Central memory CD8-positive, alpha-beta T cell (primary cell): ENCODE results near the gene NCBP1.
A peak's percentile ranks its signal among the peaks of the same experiment; 100 is the strongest.

Experiments used
- ATAC-seq: fragments of 150-1000 bp; cut with Tn5 transposase; replicated peaks from 2 replicates; pipeline ENCODE4 v1.10.0; 2022; ENCODE audit warnings: mild to moderate bottlenecking, moderate FRiP score, moderate number of reproducible peaks; ENCODE audit not compliant: poor library complexity, severe bottlenecking; ENCODE audit errors: extremely low read depth
- DNase-seq, 2 donors: peaks; one replicate each; pipeline ENCODE4 v3.0.0; 2021; ENCODE audit warnings: low spot score in 2 of 2
- H3K27ac Mint-ChIP-seq: one replicate; pipeline ENCODE4 v1.8.0; 2022; ENCODE audit warnings: low read depth, mild to moderate bottlenecking, moderate library complexity, mixed read lengths
- H3K27me3 Mint-ChIP-seq: one replicate; pipeline ENCODE4 v1.8.0; 2022; ENCODE audit warnings: mixed read lengths
- H3K36me3 Mint-ChIP-seq: one replicate; pipeline ENCODE4 v1.8.0; 2022; ENCODE audit warnings: mild to moderate bottlenecking, moderate library complexity, mixed read lengths; ENCODE audit not compliant: insufficient read depth
- H3K4me1 Mint-ChIP-seq: one replicate; pipeline ENCODE4 v1.8.0; 2022; ENCODE audit warnings: mixed read lengths
- H3K4me3 Mint-ChIP-seq: one replicate; pipeline ENCODE4 v1.8.0; 2022; ENCODE audit warnings: mild to moderate bottlenecking, moderate library complexity, mixed read lengths
- H3K9me3 Mint-ChIP-seq: one replicate; pipeline ENCODE4 v1.8.0; 2022; ENCODE audit warnings: mixed read lengths

Gene NCBP1

DNA sequence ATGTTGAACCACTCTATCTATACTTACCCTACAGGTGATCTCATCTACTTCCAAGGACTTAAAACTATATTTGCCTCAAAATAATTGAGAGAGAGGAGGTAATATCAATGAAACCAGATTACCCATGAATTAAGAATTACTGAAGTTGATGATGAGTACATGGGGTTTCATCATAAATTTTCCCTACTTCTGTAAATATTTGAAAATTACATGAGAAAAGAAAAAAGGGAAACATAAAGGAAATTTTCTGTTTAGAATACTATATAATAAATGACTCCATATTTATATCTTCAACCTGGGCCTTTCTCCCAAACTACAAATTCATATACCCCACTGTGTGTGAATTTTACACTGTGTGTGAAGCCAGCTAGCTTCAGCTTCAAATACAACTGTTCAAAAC, 3.0 kb upstream of the NCBP1 start:
- Mint-ChIP-seq H3K4me3 (no peak overlapping the region), H3K27me3 (no peaks in the 10 kb centered on the region), H3K9me3 (no peaks in the 10 kb centered on the region), H3K4me1 (peaks cover 34% of the 10 kb centered on the region), H3K36me3 (peaks cover 29% of the 10 kb centered on the region), H3K27ac (peak overlapping the region; percentile 4)
- ATAC-seq (no peak), DNase-seq (no peak)

DNA sequence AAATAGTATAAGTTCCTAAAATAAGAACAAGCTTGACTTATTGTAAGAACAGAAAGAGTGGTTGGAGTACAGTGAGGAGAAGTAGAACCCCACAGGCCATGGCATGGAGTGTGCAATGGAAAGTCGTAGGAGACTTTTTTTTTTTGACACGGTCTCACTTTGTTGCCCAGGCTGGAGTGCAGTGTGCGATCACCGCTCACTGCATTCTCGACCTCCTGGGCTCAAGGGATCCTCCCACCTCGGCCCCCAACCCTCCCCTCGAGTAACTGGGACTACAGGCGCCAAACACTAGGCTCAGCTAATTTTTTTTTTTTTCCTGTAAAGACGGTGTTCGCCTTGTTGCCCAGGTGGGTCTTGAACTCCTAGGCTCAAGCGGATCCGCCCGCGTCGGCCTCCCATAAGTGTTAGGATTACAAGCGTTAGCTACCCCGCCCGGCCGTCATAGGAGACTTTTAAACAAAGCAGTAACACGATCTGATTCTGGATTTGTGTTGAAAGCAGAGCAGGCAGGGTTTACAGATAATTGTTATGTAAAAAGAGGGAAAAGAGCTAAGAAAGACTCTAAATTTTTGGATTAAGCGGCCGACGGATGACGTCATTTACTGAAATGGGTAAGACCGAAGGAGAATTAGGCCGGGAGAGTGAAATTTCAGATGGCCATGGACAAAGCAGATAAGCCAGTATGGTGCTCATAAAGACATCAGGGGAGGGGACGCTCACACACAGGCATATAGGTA, 1.2 kb upstream of the NCBP1 start:
- DNase-seq: no peak

DNA sequence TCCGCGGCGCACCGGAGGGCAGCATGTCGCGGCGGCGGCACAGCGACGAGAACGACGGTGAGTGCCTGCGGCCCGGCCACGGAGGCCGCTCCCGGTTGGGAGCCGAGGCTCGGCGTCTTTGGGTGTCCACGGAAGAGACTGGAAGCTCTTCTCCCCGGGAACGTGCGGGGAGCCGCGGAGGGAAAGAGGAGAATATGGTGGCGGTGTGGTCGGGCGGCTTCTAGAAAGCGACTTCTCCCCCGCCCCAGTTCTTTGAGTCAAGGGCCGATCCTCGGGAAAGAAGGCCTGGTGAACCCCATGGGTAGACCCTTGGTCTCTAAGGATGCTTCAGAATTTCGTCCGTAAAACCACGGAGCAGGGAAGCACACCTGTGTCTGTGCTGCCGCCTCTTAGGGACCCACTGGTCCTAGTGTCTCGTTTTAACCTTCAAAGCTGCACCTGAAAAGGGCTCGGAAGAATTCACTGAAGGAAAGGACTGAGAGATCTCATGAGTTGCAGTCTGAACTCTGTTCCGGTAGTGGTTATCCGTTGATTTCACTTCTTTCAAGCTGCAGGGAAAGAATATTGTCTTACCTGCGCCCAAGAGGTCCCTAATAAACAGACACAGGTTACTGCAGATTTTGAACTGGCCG, 354 bp downstream of the NCBP1 start:
- Mint-ChIP-seq H3K9me3 (no peaks in the 10 kb centered on the region), H3K27ac (peak overlapping the region; percentile 98), H3K4me3 (peak overlapping the region; percentile 90), H3K36me3 (peaks cover 27% of the 10 kb centered on the region), H3K27me3 (no peaks in the 10 kb centered on the region), H3K4me1 (peaks cover 59% of the 10 kb centered on the region)
- no peak for ATAC-seq
- no peak for DNase-seq

More for the DNA sequence above, 1.2 kb upstream of the NCBP1 start:
- Mint-ChIP-seq H3K27ac (peak overlapping the region; percentile 98), H3K9me3 (no peaks in the 10 kb centered on the region), H3K4me3 (peak overlapping the region; percentile 90), H3K36me3 (peaks cover 27% of the 10 kb centered on the region), H3K4me1 (peaks cover 47% of the 10 kb centered on the region), H3K27me3 (no peaks in the 10 kb centered on the region)
- peak; percentile 2 for ATAC-seq

DNA sequence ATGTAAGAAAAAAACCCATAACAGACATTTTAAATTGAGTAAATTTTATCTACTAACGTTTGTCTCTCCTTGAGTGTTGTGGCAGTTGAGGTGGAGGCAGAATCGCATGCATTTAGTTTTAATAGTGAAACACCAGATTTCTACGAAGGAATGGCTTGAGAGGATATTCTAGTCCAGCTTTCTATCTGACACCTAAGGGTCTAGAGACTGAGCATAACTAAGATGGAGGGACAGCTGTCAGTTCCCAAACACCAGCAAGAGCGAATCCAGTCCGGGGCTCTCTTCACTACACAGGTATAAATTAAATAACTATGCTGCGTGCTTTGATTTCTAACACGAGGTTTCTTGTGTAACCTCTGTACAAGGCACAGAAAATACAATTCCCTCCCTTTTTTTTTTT, 1.4 kb downstream of the NCBP1 start:
- DNase-seq (no peak), ATAC-seq (no peak)
- no peaks in the 10 kb centered on the region for H3K27me3 Mint-ChIP-seq
- H3K9me3 Mint-ChIP-seq: no peaks in the 10 kb centered on the region
- H3K4me1 Mint-ChIP-seq: peaks cover 61% of the 10 kb centered on the region
- H3K36me3 Mint-ChIP-seq: peaks cover 27% of the 10 kb centered on the region
- H3K27ac Mint-ChIP-seq: peak overlapping the region; percentile 98
- H3K4me3 Mint-ChIP-seq: peak overlapping the region; percentile 90

DNA sequence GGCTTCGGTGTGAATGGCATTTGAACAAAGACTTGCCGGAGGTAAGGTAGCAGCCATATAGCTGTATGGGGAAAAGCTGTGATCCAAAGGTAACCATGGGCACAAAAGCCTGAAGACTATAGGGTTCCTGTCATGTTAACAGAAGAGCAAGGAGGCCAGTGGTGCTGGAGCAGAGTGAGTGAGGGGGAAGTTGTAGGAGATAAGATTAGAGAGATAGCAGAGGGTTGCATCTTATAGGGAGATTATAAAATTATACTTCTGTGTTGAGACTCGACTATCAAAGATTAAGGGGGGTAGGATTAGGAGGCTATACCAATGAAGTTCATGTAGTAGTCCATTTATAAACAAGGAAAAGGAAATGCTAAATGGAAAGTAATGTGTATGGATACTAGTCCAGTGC, 3.3 kb downstream of the NCBP1 start:
- Mint-ChIP-seq H3K36me3 (peaks cover 34% of the 10 kb centered on the region), H3K9me3 (no peaks in the 10 kb centered on the region), H3K4me3 (peak overlapping the region; percentile 19), H3K4me1 (peaks cover 64% of the 10 kb centered on the region), H3K27me3 (no peaks in the 10 kb centered on the region), H3K27ac (peak overlapping the region; percentile 38)
- DNase-seq (no peak), ATAC-seq (no peak)

DNA sequence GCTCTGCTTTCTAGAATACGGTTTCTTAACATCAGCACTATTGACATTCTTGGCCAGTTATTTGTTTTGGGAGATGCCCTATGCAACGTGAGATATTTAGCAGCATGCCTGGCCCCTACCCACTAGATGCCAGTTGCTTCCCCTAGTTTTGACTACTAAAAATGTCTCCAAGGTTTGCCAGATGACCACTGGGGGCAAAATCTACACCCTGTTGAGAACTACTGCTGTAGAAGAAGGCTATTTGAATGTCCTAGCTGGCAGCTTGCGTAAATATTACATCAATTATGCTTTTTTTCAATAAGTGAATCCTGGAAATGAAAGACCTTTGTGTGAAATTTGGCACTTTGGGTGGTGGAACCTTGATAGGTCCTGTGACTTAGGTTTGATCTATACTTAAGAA, 5.0 kb downstream of the NCBP1 start:
- Mint-ChIP-seq H3K4me3 (no peak overlapping the region), H3K9me3 (no peaks in the 10 kb centered on the region), H3K27me3 (no peaks in the 10 kb centered on the region), H3K4me1 (peaks cover 59% of the 10 kb centered on the region), H3K36me3 (peaks cover 29% of the 10 kb centered on the region), H3K27ac (no peak overlapping the region)
- DNase-seq: no peak
- ATAC-seq: no peak

DNA sequence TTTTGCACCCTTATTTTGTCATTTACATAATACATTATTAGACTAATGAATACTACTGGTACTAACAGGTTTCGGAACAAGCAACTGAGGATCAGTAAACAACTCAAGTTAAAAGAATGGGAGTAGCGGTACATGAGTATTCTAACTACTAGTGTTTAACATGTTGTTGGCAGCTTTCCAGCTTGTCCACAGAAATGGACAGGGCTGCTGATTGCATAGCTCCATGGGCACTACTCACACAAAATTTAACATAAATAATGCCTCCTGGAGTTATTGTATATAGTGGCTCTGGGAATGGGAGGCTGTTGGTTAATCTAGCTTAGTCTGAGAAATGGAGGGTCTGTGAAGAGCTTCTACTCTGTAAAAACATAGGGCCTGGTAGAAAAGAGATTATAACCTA, 6.7 kb downstream of the NCBP1 start:
- DNase-seq (no peak), ATAC-seq (no peak)
- Mint-ChIP-seq H3K27ac (no peak overlapping the region), H3K27me3 (no peaks in the 10 kb centered on the region), H3K4me3 (no peak overlapping the region), H3K9me3 (no peaks in the 10 kb centered on the region), H3K4me1 (peaks cover 53% of the 10 kb centered on the region), H3K36me3 (peaks cover 30% of the 10 kb centered on the region)

DNA sequence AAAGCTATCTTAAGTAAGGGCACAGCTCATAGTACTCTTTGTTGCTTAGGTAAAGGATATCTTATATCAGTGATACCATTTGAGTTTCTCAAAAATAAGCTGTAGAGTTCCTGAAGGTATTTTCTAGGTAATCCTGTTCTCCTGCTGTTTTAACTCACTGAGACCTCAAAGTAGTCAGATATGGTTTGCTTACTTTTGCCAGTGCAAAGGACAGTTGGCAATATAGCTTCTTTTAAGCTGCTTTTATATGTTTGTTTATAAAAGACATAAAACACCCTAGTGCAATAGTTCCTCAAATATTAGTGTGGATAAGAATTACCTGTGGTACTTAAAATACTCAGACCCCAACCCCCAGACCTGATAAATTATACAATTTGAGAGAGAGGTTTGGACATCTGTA, 12.1 kb downstream of the NCBP1 start:
- no peak overlapping the region for H3K4me3 Mint-ChIP-seq
- ATAC-seq (no peak), DNase-seq (no peak)
- H3K27me3 Mint-ChIP-seq: no peaks in the 10 kb centered on the region
- H3K36me3 Mint-ChIP-seq: peaks cover 58% of the 10 kb centered on the region
- H3K9me3 Mint-ChIP-seq: no peaks in the 10 kb centered on the region
- H3K27ac Mint-ChIP-seq: no peak overlapping the region
- peaks cover 11% of the 10 kb centered on the region for H3K4me1 Mint-ChIP-seq

DNA sequence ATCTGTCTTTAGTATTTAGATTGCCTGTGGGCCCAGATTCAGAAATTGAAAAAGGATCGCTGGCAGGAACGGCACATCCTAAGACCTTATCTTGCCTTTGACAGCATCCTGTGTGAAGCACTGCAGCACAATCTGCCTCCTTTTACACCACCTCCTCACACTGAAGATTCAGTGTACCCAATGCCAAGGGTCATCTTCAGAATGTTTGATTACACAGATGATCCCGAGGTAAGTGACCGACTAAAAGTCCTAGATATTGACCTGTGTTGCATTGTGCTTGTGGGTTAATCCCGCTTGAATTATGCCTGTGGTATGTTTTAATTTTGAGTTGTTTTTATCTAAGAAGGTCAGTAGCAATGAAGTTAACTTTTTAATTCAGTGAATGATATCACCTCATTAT, 14.4 kb downstream of the NCBP1 start:
- Mint-ChIP-seq H3K27me3 (no peaks in the 10 kb centered on the region), H3K27ac (no peak overlapping the region), H3K4me1 (peaks cover 15% of the 10 kb centered on the region), H3K36me3 (peaks cover 57% of the 10 kb centered on the region), H3K9me3 (no peaks in the 10 kb centered on the region), H3K4me3 (no peak overlapping the region)
- ATAC-seq (no peak), DNase-seq (no peak)

DNA sequence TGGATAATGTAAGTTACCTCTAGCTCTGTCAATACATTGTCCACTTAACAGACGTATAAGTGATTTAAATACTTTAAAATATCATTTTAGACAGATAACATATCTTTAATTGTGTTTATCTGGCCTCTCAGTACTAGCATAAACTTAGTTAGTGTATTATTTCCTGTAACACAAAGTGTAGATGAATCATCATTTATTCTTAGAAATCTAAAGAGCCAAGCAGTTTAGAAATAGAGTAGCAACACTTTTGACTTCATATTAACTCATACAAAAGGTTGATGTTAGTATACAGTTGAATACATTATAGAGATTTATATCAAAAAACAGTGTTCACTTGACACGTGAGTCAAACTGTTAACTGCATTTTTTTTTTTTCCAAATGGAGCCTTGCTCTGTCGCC, 18.0 kb downstream of the NCBP1 start:
- no peak for DNase-seq
- peaks cover 5% of the 10 kb centered on the region for H3K4me1 Mint-ChIP-seq
- H3K27me3 Mint-ChIP-seq: no peaks in the 10 kb centered on the region
- no peak for ATAC-seq
- H3K27ac Mint-ChIP-seq: peak overlapping the region; percentile 32
- H3K9me3 Mint-ChIP-seq: no peaks in the 10 kb centered on the region
- H3K4me3 Mint-ChIP-seq: no peak overlapping the region
- H3K36me3 Mint-ChIP-seq: peaks cover 65% of the 10 kb centered on the region

DNA sequence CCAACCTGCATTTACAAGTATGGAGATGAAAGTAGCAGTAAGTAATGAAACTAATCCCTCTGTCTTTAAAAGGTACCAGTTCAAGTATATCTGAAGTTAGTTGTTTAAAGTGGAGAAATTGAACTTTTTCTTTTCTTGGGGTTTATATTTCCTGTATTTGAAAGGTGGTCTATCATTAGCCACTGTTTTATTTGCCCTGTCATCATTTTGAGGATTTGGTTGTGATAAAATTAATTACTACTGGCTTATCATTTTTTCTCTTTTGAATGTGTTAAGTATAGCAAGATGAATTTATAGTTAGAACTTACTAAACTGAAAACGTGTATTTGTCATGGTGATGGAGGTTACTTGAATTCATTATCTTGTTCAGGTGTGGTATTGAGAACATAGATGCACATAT, 25.1 kb downstream of the NCBP1 start:
- Mint-ChIP-seq H3K27me3 (no peaks in the 10 kb centered on the region), H3K4me1 (no peaks in the 10 kb centered on the region), H3K36me3 (peaks cover 66% of the 10 kb centered on the region), H3K9me3 (no peaks in the 10 kb centered on the region), H3K4me3 (no peak overlapping the region), H3K27ac (no peak overlapping the region)
- no peak for ATAC-seq
- DNase-seq: no peak

DNA sequence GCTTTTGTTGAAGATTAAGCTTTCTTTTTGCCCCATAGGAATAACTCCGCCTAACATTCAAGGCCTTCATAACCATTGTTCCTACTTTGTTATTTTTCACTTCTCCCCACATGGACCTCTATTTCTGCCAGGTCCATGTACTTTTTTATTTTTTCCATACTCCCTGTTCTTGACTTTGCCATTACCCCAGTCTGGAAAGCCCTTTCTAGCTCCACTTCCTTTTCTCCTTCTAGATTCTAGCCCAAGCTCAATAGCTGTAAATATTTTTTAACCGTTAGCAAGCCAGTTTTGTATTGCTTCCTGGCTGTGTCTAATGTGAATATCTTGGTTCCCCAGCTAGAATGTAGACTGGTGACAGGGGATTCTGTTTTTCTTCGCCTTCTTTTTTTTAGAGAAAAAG, 26.1 kb downstream of the NCBP1 start:
- H3K9me3 Mint-ChIP-seq: no peaks in the 10 kb centered on the region
- H3K4me1 Mint-ChIP-seq: peaks cover 6% of the 10 kb centered on the region
- peak overlapping the region; percentile 2 for H3K27ac Mint-ChIP-seq
- DNase-seq (no peak), ATAC-seq (no peak)
- no peaks in the 10 kb centered on the region for H3K27me3 Mint-ChIP-seq
- no peak overlapping the region for H3K4me3 Mint-ChIP-seq
- peaks cover 68% of the 10 kb centered on the region for H3K36me3 Mint-ChIP-seq

DNA sequence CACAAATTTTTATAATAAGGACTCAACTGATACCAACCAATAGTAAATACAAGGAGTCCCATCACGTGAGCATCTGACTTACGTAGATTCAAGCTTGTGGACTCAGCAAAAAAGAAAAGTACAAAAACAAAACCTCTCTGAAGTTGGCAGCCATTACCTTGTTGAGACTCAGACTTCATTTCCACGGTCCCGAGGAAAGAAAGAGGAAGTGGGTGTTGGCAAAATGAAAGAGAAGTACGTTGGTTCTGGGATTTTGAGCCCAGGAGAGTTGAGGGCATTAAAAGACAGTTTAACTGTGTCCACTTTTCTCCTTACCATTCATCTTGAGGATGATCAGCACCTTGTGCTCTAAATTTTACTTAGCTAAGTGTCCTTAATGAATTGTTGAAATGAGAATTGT, 26.7 kb downstream of the NCBP1 start:
- H3K27ac Mint-ChIP-seq: no peak overlapping the region
- H3K4me3 Mint-ChIP-seq: no peak overlapping the region
- no peaks in the 10 kb centered on the region for H3K27me3 Mint-ChIP-seq
- no peak for DNase-seq
- peaks cover 67% of the 10 kb centered on the region for H3K36me3 Mint-ChIP-seq
- peaks cover 6% of the 10 kb centered on the region for H3K4me1 Mint-ChIP-seq
- H3K9me3 Mint-ChIP-seq: no peaks in the 10 kb centered on the region
- no peak for ATAC-seq
